HFFc6 (cell line): ENCODE results near the gene ADH1B. TPM values are rescaled to one million over a fixed set of nuclear protein-coding genes. Genes with fewer than 3 reads are reported as not detected.

Source experiments
- DNase-seq: peaks from one replicate; pipeline ENCODE4 v3.0.0-alpha.2; 2018
- H3K27ac Mint-ChIP-seq: 2 replicates; pipeline ENCODE4 v1.8.0; 2020; ENCODE audit warnings: mild to moderate bottlenecking, mixed read lengths
- H3K27me3 Mint-ChIP-seq: 2 replicates; pipeline ENCODE4 v1.8.0; 2021; ENCODE audit warnings: mild to moderate bottlenecking, moderate library complexity, mixed read lengths; ENCODE audit not compliant: insufficient read depth
- H3K36me3 Mint-ChIP-seq: 2 replicates; pipeline ENCODE4 v1.8.0; 2021; ENCODE audit warnings: low read depth, mixed read lengths
- H3K4me1 Mint-ChIP-seq: 2 replicates; pipeline ENCODE4 v1.8.0; 2020; ENCODE audit warnings: low read depth, mixed read lengths
- H3K4me3 Mint-ChIP-seq: 2 replicates; pipeline ENCODE4 v1.8.0; 2020; ENCODE audit warnings: mild to moderate bottlenecking, moderate library complexity, mixed read lengths
- H3K9me3 Mint-ChIP-seq: 2 replicates; pipeline ENCODE4 v1.8.0; 2020; ENCODE audit warnings: mild to moderate bottlenecking, mixed read lengths
- CTCF ChIP-seq: fragments of 200-600 bp; sonication (generic); IDR thresholded peaks from 2 replicates; pipeline ENCODE4 v1.5.0; 2021; ENCODE audit warnings: antibody characterized with exemption, mild to moderate bottlenecking
- total RNA-seq, 6 experiments: library from RNA; stranded (reverse); fragmentation: NEBNext Ultra II Directional; extraction: Animal tissue kit (Norgen Biotek cat#: 25700); gene quantifications; 2 replicates in 1 of 6; 3 replicates in 5 of 6; pipeline ENCODE4 v1.2.3, GENCODE V29; 2021

Gene ADH1B
- total RNA-seq, 6 experiments from 2014 or later, result not detected

- no peaks in the 10 kb centered on the region for H3K9me3 Mint-ChIP-seq
- no peak for DNase-seq
- H3K4me3 Mint-ChIP-seq, result no peak overlapping the region
- TF ChIP-seq CTCF, result no peak
- H3K27ac Mint-ChIP-seq, result no peak overlapping the region
- H3K4me1 Mint-ChIP-seq, result no peaks in the 10 kb centered on the region
- no peaks in the 10 kb centered on the region for H3K36me3 Mint-ChIP-seq
- H3K27me3 Mint-ChIP-seq, result no peaks in the 10 kb centered on the region
These were observed 38.5 kb downstream of the ADH1B start for GRCh38 chr4:99282731-99283130.

- no peaks in the 10 kb centered on the region for H3K27me3 Mint-ChIP-seq
- no peaks in the 10 kb centered on the region for H3K36me3 Mint-ChIP-seq
- H3K9me3 Mint-ChIP-seq, result no peaks in the 10 kb centered on the region
- no peaks in the 10 kb centered on the region for H3K4me1 Mint-ChIP-seq
- H3K4me3 Mint-ChIP-seq, result no peak overlapping the region
- TF ChIP-seq CTCF, result no peak
- no peak overlapping the region for H3K27ac Mint-ChIP-seq
- DNase-seq, result no peak
These were observed 39.9 kb downstream of the ADH1B start for GRCh38 chr4:99281261-99281660.

GRCh38 chr4:99276417-99276816 lies 44.8 kb downstream of the ADH1B start:
- Mint-ChIP-seq H3K27me3 (peaks cover 3% of the 10 kb centered on the region; the same call in 1 of the 2 replicates), H3K36me3 (no peaks in the 10 kb centered on the region), H3K4me3 (no peak overlapping the region), H3K4me1 (no peaks in the 10 kb centered on the region), H3K9me3 (no peaks in the 10 kb centered on the region), H3K27ac (no peak overlapping the region)
- no peak for DNase-seq
- no peak for TF ChIP-seq CTCF

- Mint-ChIP-seq H3K4me1 (no peaks in the 10 kb centered on the region), H3K4me3 (no peak overlapping the region), H3K36me3 (no peaks in the 10 kb centered on the region), H3K27me3 (peaks cover 3% of the 10 kb centered on the region; the same call in 1 of the 2 replicates), H3K27ac (no peak overlapping the region), H3K9me3 (no peaks in the 10 kb centered on the region)
- no peak for TF ChIP-seq CTCF
- DNase-seq, result no peak
These were observed 45.3 kb downstream of the ADH1B start for GRCh38 chr4:99275885-99276284.

GRCh38 chr4:99275050-99275449 lies 46.2 kb downstream of the ADH1B start:
- DNase-seq, result no peak
- Mint-ChIP-seq H3K4me1 (no peaks in the 10 kb centered on the region), H3K9me3 (no peaks in the 10 kb centered on the region), H3K4me3 (no peak overlapping the region), H3K27me3 (peaks cover 3% of the 10 kb centered on the region; the same call in 1 of the 2 replicates), H3K27ac (no peak overlapping the region), H3K36me3 (no peaks in the 10 kb centered on the region)
- TF ChIP-seq CTCF, result no peak

- TF ChIP-seq CTCF, result no peak
- Mint-ChIP-seq H3K36me3 (no peaks in the 10 kb centered on the region), H3K27ac (no peak overlapping the region), H3K27me3 (peaks cover 3% of the 10 kb centered on the region; the same call in 1 of the 2 replicates), H3K4me1 (no peaks in the 10 kb centered on the region), H3K4me3 (no peak overlapping the region), H3K9me3 (no peaks in the 10 kb centered on the region)
- DNase-seq, result no peak
These were observed 47.5 kb downstream of the ADH1B start for GRCh38 chr4:99273704-99274103.
